HTR-8/SVneo (cell line): Measurements from ENCODE around the gene SRRT.

Experiments
- DNase-seq: peaks from one replicate; pipeline ENCODE4 v3.0.0; 2011; ENCODE audit warnings: low spot score, mixed read lengths; ENCODE audit not compliant: insufficient read length
- FAIRE-seq: peaks from 2 replicates; lab custom pipeline; 2011; peaks lifted over from hg19 to GRCh38; lab: Jason Lieb, UNC

The SRRT gene

DNA sequence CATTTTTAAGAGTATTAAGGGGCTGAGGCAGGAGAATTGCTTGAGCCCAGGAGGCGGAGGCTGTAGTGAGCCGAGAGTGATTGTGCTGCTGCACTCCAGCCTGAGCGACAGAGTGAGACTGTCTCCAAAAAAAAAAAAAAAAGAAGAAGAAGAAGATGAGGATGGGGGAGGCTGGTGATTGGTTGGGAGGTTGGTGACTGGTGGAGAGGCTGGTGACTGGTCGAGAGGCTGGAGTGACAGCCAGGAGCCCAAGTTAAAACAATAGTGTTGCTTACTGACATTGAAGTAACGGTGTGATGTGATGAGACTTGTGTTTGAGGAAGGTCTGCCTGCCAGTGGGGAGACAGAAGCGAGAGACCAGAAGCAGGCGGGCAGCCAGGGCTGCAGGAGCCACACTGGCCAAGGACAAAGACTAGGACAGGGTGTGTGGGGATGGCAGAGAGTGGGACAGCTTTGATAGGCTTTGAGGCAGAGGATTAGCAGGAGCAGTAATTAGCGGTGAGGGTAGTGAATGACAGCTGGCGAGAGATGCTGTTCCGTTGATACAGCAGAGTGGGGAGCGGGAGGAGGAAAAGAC lies 4.9 kb downstream of the SRRT start:
- FAIRE-seq (no peak), DNase-seq (no peak)

- DNase-seq (no peak), FAIRE-seq (no peak)
These were observed 5.7 kb downstream of the SRRT start for GRCh38 chr7:100880645-100881044.

- FAIRE-seq (no peak), DNase-seq (no peak)
These were observed 6.2 kb downstream of the SRRT start for GRCh38 chr7:100881136-100881535.

DNA sequence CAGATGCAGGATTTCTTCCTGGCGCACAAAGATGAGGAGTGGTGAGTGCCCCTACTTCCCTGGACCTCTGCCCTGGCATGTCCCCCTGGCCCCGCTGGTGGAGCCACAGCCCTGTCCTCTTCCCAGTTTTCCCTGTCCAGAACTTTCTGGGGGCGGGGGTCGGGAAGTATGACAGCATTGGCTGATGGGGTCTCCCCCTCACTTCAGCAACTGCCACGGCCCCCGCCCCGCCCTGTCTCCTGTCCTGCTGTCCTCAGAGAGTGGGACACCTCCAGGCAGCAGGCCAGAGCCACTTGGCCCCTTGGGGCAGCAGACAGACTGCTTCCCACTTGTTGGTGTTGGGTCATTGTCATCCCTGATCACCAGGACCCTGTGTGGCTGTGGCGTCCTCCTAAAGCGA lies 7.3 kb downstream of the SRRT start:
- DNase-seq (no peak), FAIRE-seq (no peak)

GRCh38 chr7:100882785-100883526 lies 8.1 kb downstream of the SRRT start:
- FAIRE-seq: no peak

DNA sequence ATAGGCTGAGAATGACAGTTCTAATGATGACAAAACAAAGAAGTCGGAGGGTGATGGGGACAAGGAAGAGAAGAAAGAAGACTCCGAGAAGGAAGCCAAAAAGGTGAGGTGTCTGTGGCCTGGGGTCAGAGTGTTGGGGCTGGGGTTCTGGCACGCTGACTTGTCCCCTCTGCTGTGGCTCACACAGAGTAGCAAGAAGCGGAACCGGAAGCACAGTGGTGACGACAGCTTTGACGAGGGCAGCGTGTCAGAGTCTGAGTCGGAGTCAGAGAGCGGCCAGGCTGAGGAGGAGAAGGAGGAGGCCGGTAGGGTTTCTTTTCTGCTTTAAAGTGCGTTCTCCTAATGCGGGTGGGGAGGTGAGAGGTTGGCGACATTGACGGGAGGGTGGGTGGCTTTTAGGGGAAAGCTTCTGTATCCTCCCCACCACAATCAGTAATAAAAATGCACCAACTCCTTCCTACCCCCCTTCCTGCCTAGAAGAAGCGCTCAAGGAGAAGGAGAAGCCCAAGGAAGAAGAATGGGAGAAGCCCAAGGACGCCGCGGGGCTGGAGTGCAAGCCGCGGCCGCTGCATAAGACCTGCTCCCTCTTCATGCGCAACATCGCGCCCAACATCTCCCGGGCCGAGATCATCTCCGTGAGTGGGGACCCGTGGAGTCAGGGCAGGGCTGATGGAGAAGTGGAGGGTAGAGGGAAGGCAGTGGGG lies 10.0 kb downstream of the SRRT start:
- DNase-seq (no peak), FAIRE-seq (no peak)

More at GRCh38 chr7:100882785-100883526, 8.1 kb downstream of the SRRT start:
- DNase-seq: no peak

- FAIRE-seq (no peak), DNase-seq (no peak)
These were observed 10.7 kb downstream of the SRRT start for GRCh38 chr7:100885440-100886141.

- FAIRE-seq (no peak), DNase-seq (no peak)
These were observed 11.4 kb downstream of the SRRT start for GRCh38 chr7:100886142-100886935.

- FAIRE-seq (no peak), DNase-seq (no peak)
These were observed 12.1 kb downstream of the SRRT start for GRCh38 chr7:100886936-100887515.

DNA sequence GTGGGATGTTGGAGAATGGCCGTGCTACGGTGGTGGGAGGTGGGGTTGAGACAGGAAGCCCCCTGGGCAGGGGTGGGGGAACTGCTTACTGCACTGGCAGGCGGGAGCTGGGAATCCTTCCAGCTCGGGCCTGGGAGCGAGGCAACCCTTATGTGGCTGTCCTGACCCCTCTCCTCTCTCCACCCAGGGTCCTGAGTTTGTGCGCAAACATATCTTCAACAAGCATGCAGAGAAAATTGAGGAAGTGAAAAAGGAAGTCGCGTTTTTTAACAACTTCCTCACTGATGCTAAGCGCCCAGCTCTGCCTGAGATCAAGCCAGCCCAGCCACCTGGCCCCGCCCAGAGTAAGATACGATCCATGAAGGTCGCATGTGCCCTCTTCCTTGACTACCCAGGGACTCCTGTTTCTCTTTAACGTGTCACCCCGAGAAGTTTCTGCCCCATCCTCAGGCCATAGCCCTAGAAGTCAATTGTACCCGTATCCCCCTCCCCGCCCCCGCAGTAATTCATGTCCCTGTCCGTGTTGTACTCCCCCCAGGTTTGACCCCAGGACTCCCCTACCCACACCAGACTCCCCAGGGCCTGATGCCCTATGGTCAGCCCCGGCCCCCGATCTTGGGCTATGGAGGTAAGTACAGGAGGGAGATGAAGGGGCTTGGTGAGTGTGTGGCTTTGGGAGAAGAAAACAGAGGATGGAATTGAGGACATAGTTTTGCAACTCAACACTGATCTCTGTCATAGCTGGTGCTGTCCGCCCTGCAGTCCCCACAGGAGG lies 12.8 kb downstream of the SRRT start:
- no peak for FAIRE-seq
- DNase-seq: no peak

GRCh38 chr7:100888291-100888987 lies 13.5 kb downstream of the SRRT start:
- DNase-seq: no peak
- FAIRE-seq: peak; percentile 9

DNA sequence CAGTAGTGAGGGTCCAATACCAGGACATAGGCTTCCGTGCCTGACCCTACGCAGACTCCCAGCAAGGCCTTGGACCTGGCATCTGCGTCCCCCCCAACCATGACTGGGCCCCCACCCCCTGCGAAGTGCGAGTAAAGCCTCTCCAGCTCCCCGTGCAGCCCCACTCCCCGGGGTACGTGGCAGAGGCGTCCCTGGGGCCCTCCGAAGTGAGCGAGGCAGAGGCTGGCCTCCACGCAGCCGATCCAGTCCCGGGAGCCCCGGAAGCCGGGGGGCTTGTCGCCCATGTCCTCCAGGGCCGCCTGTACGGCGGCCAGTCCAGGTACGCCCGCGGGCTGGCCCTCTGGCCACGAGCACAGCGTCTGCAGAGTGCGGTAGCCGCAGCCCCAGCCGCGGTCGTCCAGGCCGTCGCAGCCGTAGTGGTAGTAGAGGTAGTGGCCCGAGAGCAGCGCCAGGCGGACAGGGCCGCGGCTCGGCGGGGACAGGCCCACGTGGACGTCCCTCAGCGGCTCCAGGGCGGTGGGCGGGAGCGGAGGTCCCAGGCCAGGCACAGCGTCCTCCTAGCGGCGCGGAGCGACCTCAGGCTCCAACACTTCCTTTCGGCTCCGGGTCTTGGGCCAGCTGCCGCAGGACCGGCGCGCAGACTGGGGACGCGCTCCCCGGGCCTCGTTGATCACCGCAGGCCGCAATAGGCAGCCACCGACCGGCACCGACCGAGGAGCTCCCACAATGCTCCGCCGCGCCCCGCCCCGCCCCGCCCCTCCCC lies 14.3 kb downstream of the SRRT start, which contains the start of gene UFSP1:
Gene UFSP1, minus strand, starts transcription at position 728 of the 763 bp plus-strand sequence. Its CDS starts 444 bp downstream, at position 284.
- FAIRE-seq (no peak), DNase-seq (peak; percentile 39)

DNA sequence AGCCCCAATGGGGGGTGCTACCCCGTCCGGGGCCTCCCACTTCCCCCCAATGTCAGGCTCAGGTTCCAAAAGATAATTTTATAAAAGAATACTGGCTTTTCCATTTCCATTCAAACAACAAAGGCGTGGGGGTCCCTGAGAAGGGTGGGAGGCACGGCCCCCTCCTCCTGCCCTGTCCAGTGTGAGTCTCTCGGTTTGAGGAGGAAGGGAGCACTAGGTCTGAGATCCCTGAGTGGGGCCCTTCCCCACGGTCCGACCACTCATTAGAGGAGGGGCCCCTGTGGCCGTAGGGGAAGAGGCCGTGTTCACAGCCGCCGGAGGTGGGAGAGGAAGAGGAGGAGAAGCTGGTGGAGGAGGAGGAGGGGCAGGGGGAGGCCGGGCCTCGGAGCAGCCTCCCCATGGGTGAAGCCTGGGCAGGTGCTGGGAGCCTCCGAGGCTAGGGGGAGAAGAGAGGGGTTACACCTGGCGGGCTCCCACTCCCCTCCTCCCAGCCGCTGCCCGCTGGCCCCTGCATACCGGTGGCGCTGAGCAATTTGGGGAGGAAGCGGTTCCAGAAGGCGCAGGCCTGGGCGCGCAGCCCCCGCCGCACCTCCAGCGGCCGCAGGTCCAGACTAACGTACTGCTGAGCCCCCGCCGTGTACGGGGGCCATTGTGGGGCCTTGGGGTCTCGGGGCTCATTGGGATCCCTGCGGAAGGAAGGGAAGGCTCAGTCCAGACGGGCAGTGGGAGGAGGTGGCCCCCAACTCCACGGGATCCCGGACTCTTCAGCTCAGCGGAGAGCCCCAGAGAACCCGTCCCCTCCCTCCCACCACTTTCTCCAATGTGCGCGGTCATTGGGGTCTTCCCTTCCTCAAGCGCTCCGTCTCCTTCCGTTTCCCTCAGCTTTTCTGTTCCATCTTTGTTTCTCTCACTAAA lies 16.0 kb downstream of the SRRT start:
- no peak for FAIRE-seq
- DNase-seq: no peak

DNA sequence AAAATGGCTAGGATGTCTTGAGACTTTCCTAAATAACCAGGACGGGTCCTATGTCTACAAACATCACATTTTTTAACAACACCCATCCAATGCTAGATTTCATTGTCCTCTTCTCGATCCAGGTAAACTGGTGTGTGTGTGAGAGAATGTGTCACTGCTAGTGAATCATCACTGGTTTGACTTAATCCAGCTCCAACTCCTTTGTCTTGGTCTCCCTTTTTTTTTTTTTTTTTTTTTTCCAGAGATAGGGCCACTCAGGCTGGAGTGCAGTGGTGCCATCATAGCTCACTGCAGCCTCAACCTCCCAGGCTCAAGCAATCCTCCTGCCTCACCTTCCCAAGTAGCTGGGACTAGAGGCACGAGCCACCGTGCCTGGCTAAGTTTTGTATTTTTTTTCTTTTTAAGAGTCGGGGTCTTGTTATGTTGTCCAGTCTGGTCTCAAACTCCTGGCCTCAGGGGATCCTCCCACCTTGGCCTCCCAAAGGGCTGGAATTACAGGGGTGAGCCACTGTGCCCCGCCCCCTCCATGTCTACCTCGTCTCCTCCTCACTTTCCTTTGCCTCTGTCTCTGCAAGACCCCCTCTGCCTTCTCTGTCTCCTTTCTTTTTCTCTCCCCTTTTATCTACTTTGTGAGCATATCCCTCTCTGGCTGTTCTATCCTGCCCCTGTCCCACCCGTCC lies 16.8 kb downstream of the SRRT start:
- FAIRE-seq: no peak

DNA sequence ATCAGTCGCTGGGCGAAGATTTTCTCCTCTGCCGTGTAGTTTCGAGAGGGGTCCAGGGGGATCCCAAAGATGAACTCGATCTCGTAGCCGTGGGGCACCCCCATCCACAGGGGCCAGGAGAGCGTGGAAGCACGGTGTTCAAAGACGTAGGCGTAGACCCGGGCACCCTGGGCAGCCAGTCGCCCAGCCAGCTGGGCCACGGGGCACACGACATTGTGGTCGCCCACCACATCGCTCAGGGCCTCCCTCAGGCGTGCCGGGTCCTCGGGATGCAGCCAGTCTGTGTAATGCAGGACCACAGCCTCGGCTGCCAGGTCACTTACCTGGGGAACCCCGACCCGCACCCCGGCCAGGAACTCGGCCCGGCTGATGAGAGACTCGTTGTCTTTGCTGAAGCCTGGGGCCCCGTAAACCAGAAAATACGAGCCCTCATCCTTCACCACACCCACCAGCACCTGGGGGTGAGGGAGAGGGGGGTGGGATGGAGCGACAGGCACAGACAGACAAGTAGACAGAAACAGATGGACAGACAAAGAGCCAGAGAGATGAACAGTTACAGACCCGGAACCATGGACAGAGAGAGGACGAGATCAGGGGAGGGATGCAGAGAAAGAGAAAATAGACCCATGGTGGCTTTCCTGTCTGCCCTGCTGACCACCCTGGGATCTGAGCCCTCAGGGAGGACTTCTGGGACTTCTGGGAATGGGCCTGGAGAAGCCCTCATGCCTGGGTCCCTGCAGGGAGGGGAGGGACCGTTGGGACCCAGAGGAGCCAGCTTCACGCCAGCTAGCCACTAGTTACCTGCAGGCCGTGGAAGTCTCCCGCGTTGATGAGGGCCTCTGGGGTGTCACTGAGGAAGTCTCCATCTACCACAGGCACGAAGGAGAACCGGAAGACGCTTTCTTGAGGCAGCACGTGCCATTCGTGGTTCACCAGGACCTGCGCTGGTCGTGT lies 17.7 kb downstream of the SRRT start:
- DNase-seq: no peak
- FAIRE-seq: no peak

More for the DNA sequence above, 16.8 kb downstream of the SRRT start:
- DNase-seq: no peak
